HG02610 (cell line): ENCODE data around the gene WDR90.

Experiments
- ATAC-seq: cut with Tn5 transposase; IDR thresholded peaks from one replicate; pipeline ENCODE4 v1.9.1; 2021; ENCODE audit warnings: mild to moderate bottlenecking, moderate library complexity; ENCODE audit not compliant: unreplicated experiment

Gene WDR90

DNA sequence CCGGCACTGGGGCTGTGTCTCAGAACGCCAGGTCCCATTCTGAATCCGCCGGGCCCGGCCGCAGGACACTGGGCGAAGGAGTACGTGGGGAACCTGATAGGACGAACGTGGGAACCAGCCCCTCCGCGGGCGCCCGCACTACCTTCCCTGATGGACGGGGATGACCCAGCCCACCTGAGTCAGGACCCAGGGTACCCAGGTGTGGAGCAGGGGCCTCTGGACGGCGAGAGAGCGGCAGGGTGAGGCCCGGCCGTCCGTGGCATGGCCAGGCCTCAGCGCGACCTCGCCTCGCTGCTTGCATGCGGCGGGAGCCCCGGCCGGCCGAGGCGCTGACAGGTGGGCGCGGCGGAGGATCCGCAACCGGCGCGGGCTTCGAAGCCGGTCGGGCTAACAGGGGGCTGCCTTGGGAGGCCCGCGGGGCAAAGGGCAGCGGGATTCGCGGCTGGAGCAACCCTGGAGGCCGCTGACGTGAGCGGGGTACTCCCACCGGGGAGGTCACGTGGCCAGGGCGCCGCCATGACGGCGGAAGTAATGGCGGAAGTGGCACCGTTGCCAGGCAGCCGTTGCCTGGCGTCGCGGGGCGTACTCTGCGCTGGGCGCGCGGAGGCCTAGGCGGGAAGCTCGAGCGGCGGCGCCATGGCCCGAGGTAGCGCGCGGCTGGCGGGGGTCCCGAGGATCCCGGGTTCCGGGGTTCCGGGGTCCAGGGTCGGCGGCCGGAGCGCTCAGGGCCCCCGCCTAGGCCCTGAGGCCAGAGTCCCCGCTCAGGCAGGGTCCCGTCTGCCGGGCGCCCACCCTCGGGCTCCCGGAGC is at the start of gene WDR90:
Gene WDR90 (plus strand): TSS at position 585 of the 809 bp plus-strand sequence. CDS start 52 bp downstream, at position 637.
- ATAC-seq = peak; percentile 74

- ATAC-seq = no peak
Observed at GRCh38 chr16:600781-601180, 48.4 kb upstream of the WDR90 start.

DNA sequence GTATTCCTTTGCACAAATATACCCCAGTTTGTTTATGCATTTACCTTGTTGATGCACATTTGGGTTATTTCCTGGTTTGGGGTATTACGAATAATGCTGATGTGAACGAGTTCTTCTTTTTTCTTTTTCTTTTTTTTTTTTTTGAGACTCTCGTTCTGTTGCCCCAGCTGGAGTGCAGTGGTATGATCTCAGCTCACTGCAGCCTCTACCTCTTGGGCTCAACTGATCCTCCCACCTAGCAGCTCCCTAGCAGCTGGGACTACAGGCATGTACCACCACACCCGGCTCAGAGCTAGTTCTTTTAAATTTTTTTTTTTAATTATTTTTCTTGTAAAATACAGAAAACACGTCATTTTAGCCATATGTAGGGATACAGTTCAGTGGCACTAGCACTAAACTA is 45.2 kb upstream of the WDR90 start:
- no peak for ATAC-seq

DNA sequence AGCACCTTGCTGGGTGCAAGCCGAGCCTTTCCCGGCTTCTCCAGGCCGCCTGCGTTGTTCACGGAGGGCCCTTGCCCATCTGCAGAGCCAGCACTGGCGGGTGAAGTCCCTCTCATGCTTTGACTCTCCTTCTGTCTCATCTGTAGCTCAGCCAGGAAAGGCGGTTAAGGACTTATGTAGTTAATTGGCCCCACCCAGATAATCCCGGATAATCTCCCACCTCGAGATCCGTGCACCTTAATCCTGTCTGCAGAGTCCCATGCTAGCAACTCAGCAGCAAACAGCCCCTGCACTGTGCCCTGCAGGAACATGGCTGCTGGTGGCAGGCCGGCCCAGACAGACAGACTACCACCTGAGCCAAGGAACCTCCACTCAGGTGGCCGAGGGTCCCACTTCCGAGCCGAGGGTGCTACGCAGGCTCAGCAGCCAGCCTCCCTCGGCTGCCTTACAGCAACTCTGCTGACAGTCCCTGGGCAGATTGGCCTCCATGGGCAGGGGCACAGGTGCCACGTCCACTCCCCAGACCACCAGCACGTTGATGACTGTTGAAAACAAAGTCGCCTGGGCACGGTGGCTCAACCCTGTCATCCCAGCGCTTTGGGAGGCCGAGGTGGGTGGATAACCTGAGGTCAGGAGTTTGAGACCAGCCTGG is 42.4 kb upstream of the WDR90 start:
- no peak for ATAC-seq

GRCh38 chr16:608019-608418 is 41.1 kb upstream of the WDR90 start:
- no peak for ATAC-seq

GRCh38 chr16:609316-609715 is 39.8 kb upstream of the WDR90 start:
- no peak for ATAC-seq

- ATAC-seq = no peak
Observed at GRCh38 chr16:609984-610383, 39.2 kb upstream of the WDR90 start.

DNA sequence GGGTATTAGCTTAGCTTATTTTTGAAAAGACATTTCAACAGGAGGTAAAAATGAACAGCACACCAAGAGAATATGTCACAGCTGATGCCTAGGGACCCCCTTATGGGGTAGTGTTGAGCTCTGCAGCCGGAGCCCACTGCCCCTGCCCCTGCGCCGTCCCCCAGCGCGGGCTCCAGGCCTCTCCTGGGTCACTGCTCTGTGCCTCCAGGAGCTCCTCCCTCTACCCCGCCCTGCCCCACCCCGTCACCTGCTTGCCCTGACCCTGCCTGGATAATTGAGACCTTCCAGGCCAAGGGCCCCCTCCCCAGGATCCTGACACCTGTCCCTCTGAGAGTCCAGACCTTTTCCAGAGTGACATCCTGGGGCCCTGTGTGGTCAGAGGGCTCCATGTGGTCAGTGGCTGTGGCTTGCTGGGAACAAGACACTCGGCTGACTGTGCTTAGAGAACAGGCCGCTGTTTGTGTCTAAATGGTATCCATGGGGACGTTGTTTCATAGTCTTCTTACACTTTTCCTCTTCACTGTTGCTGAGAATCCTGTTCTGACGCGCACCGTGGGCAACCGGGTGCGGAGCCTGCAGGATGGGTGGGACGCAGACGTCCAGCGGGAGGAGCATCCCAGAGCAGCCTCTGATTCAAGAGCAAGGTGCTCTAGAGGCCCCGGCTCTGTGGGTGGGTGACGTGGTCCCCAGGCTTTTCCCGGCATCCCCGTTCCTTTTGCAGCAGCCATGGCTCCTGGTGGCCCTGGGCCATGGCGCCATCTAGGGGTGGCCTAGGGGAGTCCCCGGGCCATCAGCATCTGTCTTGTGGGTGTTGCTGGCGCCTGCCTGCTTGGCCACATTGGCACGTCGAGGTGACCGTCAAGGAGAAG is 38.4 kb upstream of the WDR90 start:
- no peak for ATAC-seq

- no peak for ATAC-seq
Observed at GRCh38 chr16:615122-615521, 34.0 kb upstream of the WDR90 start.

DNA sequence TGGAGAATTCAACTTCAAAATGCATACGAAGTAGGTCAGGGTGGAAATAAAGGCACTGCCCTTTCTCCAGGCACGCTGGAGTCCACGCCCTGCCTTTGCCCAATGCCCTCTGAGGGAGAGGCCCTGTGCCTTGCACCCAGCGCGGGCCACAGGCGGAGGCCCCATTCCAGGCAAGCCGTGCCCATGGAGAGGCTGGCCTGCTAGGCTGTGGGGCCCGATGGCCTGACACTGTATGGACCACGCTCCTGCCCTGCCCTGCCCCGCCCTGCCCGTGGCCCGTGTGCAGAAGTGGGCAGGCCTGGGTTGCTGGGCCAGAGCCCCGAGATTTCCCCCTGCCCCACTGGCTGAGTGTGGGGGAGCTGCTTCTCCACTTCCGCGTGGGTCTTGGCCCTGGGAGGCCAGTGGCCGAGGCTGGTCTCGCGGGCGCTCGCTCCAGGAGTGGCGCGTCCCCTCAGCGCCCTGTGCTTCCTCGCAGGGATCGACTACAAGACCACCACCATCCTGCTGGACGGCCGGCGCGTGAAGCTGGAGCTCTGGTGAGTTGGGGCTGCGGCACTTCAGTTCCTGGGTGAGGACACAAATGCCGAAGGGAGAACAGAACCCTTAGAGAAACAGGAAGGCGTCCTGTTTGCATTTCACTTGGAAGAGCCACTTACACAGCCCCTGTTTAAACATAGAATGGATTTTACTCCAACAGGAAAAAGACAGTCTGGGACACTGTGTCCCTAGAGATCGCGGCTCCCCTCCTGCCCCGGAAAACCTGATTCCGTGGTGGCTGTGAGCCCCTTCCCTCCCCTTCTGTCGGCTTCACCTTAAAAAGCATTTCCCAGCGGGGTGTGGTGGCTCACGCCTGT is 32.2 kb upstream of the WDR90 start:
- ATAC-seq = no peak

DNA sequence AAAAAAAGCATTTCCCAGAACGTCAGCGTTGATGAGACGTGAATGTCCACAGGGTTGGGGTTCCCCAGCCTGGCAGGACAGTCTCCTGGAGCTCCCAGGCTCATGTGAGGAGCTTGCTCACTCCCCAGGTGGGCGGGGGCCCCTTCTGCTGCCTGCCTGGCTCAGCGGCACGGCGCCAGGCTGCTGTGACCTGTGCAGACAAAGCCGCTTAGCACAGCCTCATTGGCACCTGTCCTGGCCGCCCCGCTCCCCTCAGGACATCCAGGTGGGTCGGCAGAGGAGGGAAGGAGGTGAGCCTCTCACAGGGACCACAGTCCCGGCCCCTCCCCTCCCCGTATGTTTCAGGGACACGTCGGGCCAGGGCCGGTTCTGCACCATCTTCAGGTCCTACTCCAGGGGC is 31.3 kb upstream of the WDR90 start:
- ATAC-seq = no peak

- ATAC-seq = no peak
Observed at GRCh38 chr16:619476-620100, 29.6 kb upstream of the WDR90 start.

- ATAC-seq = no peak
Observed at GRCh38 chr16:620700-621525, 28.3 kb upstream of the WDR90 start.

GRCh38 chr16:621526-622105 is 27.5 kb upstream of the WDR90 start:
- ATAC-seq = no peak

GRCh38 chr16:622920-623280 is 26.3 kb upstream of the WDR90 start:
- ATAC-seq = no peak

GRCh38 chr16:624526-625070 is 24.6 kb upstream of the WDR90 start:
- no peak for ATAC-seq

- no peak for ATAC-seq
Observed at GRCh38 chr16:625117-625976, 23.8 kb upstream of the WDR90 start.
